IMR-90 (cell line): ENCODE results near the gene KCNJ10.

Experiments
- BHLHE40 ChIP-seq: fragments of 150-350 bp; IDR thresholded peaks from 2 replicates; pipeline ENCODE4 v1.6.1; 2016; ENCODE audit warnings: mild to moderate bottlenecking, low read depth, low read length
- CTCF ChIP-seq: conservative IDR thresholded peaks from 2 replicates; pipeline ENCODE4 v1.5.1; 2012; ENCODE audit warnings: mild to moderate bottlenecking, low read depth, low read length, improper control_type of control experiment
- ELK1 ChIP-seq: fragments of 150-350 bp; IDR thresholded peaks from 2 replicates; pipeline ENCODE4 v1.6.1; 2016; ENCODE audit warnings: low read depth, mild to moderate bottlenecking, low read length, moderate library complexity, borderline replicate concordance
- FOS ChIP-seq: fragments of 150-350 bp; IDR thresholded peaks from 2 replicates; pipeline ENCODE4 v1.6.1; 2016; ENCODE audit warnings: low read depth, low read length
- MAFK ChIP-seq: IDR thresholded peaks from 2 replicates; pipeline ENCODE4 v1.6.1; 2012; ENCODE audit warnings: low read depth, low read length, improper control_type of control experiment
- MAZ ChIP-seq: IDR thresholded peaks from 2 replicates; pipeline ENCODE4 v1.6.1; 2012; ENCODE audit warnings: low read depth, mild to moderate bottlenecking, low read length, improper control_type of control experiment, moderate library complexity, borderline replicate concordance
- NFE2L2 ChIP-seq: fragments of 150-350 bp; IDR thresholded peaks from 2 replicates; pipeline ENCODE4 v1.6.1; 2016; ENCODE audit warnings: low read depth, mild to moderate bottlenecking, low read length
- POLR2A ChIP-seq: IDR thresholded peaks from 2 replicates; pipeline ENCODE4 v1.6.1; 2012; ENCODE audit warnings: mild to moderate bottlenecking, low read depth, low read length
- RAD21 ChIP-seq: IDR thresholded peaks from 2 replicates; pipeline ENCODE4 v1.6.1; 2012; ENCODE audit warnings: low read length, improper control_type of control experiment
- RCOR1 ChIP-seq: IDR thresholded peaks from 2 replicates; pipeline ENCODE4 v1.6.1; 2012; ENCODE audit warnings: mild to moderate bottlenecking, low read length, improper control_type of control experiment; ENCODE audit not compliant: insufficient replicate concordance

GRCh38 chr1:160018347-160018746 is 51.6 kb downstream of the KCNJ10 start:
- TF ChIP-seq CTCF (no peak), BHLHE40 (no peak), POLR2A (no peak), RCOR1 (no peak), MAZ (no peak), MAFK (no peak), ELK1 (no peak), FOS (no peak), RAD21 (no peak), NFE2L2 (no peak)
